HG03066 (cell line): ENCODE measurements around the gene RIMS3.

Experiments used
- ATAC-seq: cut with Tn5 transposase; IDR thresholded peaks from one replicate; pipeline ENCODE4 v1.9.1; 2021; ENCODE audit warnings: low read depth; ENCODE audit not compliant: unreplicated experiment

Gene RIMS3

DNA sequence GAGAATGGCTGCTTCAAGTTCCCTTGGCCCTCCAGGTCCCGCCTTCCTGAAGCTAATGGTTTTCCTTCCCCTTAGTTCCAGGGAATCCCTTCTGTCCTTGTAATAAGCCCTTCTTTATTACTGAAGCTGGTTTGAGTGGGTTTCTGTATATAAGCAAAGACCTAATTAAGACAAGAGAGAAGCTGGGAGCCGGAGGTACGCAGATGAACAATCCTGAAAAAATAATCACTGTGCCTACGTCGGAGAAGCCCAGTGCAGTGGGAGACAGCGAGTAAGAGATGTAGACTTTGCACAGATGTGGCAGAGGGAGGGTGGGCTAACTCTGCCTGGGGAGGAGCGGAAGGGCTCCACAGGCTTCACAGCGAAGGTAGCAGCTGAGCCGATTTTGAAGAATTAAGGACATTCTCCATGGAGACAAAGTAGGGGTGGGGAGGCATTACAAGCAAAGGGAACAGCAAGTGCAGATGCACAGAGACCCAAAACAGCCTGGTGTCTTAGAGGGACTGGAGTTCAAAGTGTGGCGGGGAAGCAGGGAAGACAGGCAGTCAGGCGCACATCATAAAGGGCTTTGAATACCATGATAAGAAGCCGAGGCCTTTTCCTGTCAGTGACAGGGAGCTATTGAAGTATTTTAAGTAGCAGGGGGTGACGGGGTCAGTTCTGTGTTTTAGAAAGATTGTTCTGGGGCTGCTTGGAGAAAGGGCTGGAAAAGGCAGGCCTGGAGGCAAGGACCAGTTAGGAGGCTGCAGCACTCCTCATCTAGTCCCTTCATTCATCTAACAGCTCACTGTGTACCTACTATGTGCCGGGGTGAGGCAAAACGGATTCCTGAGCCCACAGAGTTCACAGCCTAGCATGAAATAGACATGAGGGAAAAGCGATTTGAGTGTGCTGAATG is 6.5 kb downstream of the RIMS3 start:
- ATAC-seq: no peak

DNA sequence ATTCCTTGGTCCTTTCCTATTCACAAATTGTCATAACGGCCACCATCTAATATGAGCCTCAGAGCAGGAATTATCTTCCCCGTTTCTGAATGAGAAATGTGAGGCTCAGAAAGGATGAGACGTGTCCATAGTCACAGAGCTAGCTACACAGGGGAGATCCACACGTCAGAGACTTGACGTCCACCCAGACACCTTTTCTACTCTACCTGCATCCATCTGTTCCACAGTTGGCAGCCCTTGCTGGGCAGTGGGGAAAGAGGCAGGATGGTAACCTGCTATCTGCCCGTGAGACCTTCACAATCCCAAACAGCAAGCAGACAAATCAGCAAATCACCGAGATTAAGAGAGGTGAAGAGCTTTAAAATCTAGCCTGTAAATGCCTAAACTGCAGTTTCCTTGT is 8.4 kb downstream of the RIMS3 start:
- no peak for ATAC-seq

DNA sequence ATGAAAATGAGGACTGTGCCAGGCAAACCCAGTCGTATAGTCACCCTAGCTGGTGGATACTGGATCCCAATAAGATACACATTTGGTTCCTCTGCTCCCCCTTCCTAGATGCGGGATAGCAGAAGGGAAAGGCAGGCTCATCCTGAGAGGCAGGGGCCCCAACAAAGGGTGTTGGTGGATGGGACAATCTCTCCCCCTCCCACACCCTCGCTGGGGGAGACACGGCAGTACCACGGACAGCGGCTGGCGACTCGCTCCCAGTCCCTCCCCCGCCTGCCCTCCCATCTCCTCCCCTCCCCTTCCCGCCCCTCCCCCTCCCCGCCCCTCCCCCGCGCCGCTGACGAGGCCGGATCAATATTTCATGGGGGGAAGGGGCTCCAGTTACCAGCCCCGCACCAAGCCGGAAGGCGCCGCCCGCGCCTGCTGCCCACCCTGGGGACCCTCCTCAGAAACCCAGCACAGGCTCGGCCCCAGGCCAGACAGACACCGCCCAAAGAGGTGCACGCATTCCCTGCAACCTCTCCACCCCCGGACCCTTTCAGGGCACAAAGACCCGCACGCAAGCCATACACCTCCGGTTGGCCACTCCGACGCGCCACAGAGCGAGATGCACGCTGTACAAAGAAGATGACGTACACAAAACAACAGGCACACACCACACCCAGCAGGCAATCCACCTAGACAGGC is 11.5 kb downstream of the RIMS3 start:
- no peak for ATAC-seq

DNA sequence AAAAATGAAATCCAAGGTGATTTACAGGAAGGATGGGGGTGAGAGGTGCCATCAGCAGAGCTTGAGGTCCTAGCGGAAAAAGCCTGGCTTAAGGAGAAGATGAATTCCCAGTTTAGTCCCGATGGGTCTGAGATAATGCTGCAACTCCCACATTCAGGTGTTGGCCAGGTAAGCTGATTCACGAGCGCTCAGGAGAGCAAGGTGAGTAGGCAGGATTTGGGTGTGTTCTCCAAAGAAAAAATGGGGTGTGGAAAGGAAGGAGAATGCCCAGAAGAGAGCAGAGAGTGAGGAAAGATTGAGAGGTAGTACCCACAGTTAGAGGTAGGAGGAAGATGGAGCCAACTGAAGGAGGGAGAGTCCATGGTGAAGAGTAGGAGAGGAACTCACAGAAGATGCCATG is 12.5 kb downstream of the RIMS3 start:
- no peak for ATAC-seq

DNA sequence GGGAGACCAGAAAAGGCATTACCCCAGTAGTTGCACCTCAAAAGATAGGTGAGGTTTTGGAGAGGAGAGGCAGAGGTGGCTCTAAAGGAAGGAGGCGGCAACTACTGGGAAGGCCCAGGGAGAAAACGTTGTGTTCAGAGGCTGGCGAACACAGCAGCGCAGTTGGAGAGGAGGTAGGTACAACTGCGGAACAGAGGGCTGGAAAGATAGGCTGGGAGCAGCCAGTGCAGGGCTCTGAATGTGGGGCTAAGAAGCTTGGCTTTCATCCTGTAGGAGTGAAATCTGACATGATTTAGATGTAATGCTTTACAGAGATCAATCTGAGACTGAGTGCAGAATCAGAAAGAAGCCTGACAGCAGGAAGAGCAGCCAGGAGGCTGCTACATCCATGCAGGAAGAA is 13.0 kb downstream of the RIMS3 start:
- ATAC-seq: no peak

DNA sequence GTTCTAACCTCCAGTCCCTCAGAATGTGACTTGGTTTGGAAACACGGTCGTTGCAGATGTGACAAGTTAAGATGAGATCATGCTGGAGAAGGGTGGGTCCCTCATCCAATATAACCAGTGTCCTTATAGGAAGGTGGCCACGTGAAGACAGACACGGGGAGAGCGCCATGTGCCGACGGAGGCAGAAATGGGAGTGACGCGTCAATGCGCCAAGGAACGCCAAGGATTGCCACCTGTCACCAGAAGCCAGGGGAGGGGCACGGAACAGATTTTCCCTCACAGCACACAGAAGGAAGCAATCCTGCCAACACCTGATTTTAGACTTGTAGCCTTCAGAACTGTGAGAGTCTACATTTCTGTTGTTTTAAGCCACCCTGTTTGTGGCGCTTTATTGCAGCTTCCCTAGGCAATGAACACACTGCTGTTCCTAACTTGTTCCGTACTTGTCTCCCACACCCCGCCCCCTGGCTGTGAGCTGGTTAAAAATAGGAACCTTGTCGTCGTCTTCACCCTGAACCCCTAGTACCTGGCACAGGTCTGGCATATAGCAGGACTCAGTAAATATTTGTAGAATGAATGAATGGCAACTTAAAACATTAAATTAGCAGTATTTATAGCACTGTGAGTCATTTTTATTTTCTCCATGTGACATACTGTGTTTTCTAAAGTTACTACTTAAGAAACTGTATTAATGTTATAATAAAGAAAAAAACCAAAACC is 14.2 kb downstream of the RIMS3 start:
- no peak for ATAC-seq

DNA sequence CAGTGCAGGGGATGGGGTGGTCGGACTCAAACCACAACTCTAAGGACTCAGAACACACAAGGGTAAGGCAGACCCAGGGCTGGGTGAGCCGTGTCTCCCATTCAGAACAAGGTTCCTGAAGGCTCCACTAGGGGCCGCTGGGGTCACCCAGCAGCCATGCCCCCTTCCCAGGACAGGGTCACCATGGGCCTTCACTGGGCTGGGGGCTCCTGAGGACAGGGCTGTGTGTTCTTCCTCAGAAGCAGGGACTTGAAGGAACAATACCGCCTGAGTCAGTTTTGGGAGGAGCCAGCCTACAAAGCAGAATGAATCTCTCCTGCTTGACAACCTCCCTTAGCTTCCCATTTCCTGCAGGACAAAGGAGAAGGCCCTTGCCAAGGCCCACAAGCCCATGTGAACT is 15.4 kb downstream of the RIMS3 start:
- ATAC-seq: no peak

DNA sequence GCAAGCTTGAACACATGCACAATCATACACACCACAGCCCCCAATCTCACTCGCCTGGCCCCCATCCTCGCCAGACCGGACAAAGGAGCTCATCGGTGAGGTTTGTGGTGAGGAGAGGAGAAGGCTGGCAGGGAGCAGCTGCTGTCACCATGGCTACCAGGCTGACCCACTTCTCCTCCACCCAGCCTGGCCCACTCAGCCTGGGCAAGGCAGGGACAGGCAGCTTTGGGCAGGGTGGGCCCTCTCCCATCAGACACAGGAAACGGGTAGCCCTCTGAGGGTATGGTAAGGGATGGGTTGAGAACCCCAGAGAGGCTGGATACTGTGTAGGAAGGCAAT is 15.9 kb downstream of the RIMS3 start:
- no peak for ATAC-seq

DNA sequence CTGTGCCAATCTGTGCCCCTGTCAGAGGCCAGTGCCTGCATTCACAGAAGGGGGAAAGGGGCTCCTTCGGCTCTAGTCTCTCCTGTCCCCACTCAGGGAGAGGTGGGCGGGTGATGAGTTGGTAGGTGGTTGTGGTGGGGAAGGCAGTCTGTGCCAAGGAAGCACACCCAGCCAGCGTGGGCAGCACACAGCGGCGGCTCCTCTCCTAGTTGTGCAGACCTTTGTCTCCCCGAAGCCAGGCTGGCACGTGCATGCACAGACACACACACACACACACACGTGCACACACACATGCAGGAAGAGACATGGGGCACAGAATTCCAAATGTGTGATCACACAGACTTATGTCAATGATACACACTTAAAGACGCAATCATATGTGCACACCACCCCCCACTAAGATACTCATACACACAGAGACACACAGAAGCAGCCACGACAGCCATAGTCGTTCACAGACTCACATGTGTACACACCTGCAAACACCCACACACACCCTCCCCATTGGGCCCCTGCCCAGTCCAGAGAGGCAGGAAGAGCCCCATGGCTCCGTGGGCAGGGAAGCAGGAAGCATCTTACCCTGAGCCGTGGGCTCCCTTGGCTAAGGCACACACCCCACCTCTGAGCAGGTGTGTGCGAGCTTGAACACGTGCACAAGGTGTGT is 16.4 kb downstream of the RIMS3 start:
- no peak for ATAC-seq

DNA sequence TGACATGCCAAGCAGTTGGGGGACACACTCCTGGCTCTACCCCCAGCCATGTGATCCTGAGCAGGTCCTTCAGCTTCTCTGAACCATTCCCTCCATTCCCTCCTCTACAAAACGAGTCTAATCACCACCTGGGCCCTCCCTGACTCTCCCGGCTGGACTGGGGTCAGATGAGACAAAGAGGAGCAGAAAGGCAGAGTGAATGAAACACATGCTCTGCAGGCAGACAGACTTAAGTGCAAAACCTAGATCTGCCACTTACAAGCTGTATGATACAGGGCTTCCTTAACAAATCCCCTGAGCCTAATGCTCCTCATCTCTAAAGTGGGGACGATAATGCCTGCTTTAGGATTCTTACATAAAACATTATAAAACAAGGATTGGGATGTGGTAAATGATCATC is 17.3 kb downstream of the RIMS3 start:
- no peak for ATAC-seq

DNA sequence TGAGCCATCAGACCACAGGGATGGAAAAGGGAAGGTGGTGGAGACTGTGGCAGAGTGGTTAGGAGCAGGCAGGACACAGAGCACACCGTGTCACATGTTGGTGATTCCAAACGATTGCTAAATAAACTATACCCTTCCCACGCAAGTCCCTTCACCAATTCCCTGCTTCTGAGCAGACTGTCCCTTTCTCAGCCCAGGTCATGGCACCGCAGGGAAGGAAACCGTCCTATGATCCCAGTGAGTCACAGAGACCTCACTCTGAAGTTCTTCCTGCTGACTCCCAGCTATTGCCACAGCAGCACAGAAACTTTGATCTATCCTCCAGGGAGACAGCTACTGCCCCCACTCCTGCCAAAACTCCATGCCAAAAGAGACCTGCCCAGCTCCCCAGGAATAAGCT is 19.2 kb downstream of the RIMS3 start:
- ATAC-seq: no peak

DNA sequence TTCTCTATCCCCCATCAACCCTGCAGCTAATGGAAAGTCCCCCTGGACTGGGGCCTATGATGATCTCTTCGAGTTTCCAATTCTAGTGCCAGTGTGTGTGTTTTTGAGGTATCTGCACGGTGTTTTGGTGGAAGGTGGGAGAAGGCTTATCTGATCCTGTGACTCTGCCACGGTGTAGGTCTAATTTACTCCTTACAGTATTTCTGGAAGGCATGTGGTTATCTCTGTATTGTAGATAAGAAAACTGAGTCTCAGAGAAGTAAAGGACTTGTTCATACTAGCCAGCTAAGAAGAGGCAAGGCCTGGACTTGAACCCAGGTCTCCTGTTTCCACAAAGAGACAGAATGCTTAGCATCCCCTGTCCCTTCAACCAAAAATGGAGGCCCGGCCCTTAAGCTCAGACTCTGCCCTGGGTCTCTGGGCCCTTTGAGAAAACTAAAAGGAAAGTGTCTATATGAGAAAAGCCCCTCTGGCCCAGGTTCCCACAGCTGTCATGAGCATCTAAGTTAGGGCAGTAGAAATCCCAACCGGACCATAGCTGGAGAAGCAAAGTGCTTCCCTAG is 20.3 kb downstream of the RIMS3 start:
- ATAC-seq: no peak

DNA sequence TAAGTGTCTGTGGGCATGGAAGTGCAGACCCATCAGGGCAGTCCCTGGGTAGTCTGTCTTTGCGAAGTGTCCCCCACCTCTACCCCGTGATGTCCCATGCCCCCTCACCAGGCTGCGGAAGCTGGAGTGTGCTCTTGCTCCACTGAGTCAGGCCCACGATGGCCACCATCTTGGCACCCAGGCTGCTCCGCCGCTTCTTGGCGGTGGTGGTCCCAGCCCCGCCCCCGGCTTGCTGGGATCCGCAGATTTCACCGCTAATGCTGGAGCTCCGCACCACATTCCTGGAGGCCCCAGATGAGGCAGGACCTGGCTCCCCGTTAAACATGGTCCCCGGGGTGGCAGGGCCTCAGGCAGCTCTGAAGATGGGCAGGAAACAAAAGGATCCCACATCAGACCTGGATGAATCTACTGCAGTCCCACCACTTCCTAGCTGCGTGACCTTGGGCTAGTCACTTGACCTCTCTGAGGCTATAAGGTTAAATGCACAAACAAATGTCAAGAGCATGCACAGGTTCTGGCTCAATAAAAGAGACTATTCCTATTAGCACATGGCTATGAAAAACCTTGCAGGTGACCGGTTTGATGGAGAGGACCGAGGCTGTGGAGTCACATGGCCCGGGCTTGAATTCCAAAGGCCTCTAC is 23.8 kb downstream of the RIMS3 start:
- no peak for ATAC-seq

DNA sequence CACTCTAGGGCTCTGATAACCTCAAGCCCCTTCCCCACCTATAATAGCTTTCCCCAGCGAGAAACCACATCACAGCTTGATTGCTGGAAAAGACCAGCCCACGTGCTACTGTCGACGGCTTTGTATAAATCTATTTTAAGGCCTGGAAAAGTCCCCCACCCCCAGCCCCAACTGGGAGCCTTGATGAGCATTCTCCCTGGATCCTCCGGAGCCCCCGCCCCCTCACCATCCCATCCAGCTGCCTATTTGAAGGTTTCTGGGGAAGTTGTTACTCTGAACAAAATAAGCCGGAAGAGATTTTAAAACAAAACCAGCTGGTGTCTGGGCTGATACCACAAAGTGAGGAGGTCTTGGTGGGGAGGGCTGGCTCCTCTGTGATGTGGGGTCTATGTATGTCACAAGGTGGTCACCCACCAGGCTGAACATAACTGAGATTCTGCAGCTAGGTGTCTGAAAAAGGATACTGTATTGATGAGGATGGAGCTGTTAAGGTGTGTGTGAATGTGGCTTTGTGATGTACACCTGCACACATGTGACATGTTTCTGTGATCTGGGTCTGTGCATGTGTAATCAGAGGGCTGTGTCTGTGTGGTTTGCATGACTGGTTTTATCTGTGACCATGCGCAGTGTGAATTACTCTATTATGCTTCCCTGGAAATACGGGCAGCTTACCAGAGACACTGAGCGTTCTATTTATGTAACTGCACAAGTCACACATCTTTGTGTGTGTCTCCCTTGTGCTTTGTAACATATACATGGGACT is 25.0 kb downstream of the RIMS3 start:
- no peak for ATAC-seq

DNA sequence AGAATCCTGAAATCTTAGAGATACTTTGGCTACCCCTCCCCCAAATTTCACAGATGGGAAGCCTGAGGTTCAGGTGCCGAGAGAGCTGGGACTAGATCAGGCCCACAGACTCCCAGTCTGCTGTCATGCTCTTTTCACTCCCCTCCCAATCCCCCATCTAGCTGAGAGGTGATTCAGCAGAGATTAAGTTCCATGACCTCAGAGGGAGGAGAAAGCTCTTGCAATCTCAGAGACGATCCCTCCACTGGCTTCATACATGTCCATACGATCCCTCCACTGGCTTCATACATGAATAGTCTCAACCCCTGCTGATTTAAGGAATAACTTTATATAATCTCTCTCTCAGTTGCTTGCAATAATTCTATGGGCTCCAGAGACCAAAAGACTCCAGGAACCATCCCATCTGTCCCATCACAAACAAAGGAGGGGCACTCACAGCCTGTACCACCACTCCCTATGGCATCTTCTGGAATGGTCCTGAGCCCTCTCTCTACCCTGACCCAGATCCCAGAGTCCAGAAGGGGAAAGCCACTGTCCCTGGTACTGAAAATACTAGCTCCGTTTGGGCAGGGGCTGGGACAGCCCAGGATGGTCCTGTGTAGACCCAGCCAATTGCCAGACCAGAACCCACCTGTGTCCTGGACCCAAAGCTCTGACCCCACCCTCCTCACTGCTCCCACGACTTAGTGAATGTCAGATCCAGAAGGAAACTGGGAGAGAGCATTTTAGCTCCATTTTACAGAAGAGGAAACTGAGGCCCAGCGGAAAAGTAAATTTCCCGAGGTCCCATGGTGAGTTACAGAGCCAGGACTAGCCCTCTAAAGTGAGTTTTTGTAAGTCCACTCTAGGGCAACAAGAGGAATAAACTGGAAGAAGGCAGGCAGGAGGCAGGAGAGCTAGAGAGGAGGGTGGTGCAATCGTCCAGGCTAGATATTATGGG is 27.1 kb downstream of the RIMS3 start:
- ATAC-seq: no peak

DNA sequence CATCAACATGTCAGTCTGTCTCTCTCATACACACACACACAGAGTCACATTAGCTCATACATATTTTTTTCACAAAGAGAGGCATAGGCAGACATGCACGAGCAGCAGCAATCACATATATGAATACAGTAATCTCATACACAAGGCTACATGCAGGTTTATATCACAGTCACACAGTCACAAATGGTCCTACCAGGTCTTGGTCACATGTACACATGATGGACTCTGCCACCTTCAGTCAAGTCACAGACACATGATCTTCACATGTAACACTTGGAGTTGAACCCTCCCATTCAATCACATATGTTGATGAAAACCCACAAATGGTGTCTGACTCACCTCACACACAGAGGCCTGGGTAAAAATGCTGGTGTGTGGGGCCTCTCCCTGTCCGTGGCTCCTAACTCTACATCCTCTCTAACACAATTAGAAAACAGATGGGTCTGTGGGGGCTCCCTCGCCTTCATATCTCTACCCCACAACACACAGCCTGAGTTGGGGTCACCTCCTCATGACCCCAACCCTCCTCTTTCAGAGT is 27.9 kb downstream of the RIMS3 start:
- ATAC-seq: no peak

DNA sequence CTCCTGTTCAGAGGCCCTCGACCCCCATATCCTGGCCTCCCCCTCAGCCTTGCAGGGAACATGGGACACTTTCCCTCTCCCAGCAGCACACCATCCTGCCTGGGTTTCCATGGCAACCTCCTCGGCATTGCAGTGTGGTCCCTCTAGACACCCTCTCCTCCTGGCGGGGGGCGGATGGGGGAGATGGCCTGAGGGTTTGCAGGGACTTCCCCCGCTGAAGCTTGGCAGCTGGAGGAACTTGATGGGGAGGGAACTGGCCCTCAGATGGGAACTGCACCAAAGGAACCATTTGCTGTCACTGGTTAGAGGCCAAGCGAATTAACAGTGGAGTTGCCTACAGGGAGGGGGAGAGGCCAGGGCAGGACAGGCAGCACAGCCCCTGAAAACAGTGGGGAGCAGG is 28.7 kb downstream of the RIMS3 start:
- no peak for ATAC-seq
